ENCODE results near the gene ARHGEF40. TPM values are rescaled to one million over a fixed set of nuclear protein-coding genes. Genes with fewer than 3 reads are reported as not detected.
"Not testable (repeated sequence)": the region's sequence is repeated elsewhere in the genome, so short reads cannot be mapped to it uniquely, and the experiment has no call there.

ARHGEF40 gene
- total RNA-seq, 1 donor from 2014 or later: 1.4 TPM

DNA sequence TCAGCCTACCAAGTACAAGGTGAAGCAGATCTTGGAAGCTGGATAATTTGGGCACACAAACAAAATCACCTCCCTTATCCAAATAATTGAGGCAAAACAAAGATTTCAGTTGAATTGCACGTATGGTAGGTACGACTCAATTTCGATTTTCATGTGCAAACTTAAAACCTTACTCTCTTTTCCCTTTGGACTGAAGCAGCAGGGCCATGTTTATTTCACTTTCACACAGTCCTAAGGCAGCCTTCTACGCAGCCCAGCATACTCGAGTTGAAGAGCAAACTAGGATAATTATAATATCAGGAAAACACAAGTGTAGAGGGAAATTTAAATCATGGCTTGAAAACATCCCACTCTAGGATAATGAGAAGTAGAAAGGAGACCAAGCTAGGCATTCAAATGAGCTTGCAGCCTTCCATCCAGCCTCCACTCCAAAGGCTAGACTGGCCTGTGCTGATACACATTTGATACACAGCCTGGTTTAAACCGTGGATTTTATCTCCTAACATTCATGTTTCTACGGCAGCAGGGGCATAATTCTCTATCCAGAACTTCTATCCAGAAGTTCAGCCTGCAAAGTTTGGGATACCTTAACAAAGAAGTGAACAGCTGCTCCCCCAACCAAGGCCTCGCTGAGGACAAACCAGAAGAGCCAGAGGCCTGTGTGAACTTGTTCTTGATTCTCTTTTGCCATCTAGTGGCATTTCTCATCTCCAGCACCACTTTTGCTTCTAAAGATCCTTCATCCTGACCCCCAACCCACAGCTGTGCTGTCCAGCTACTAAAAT is 30.3 kb upstream of the ARHGEF40 start:
- ChIA-PET POLR2A (no interaction called here), CTCF (interaction anchor here (0.7 to 4.4 kb wide), 7 partner anchors 8 to 65 kb away, joined by 3 to 92 read pairs (median 7); no protein-coding TSS in a partner anchor)
- DNase-seq (no peak), ATAC-seq (ENCODE audit: low read depth) (peak; percentile 62)
- no peaks in the 10 kb centered on the region for H3K36me3 Mint-ChIP-seq (ENCODE audit: low read depth)
- H3K4me1 Mint-ChIP-seq: no peaks in the 10 kb centered on the region
- H3K27me3 Mint-ChIP-seq: peaks cover 19% of the 10 kb centered on the region
- H3K4me3 Mint-ChIP-seq: no peak overlapping the region
- intact Hi-C loops (cut with micrococcal nuclease): loop anchor here (1.0 kb wide), 1 partner anchor 25 kb away; no protein-coding TSS in a partner anchor
- H3K9me3 Mint-ChIP-seq: no peaks in the 10 kb centered on the region
- TF ChIP-seq, protein P1, sequence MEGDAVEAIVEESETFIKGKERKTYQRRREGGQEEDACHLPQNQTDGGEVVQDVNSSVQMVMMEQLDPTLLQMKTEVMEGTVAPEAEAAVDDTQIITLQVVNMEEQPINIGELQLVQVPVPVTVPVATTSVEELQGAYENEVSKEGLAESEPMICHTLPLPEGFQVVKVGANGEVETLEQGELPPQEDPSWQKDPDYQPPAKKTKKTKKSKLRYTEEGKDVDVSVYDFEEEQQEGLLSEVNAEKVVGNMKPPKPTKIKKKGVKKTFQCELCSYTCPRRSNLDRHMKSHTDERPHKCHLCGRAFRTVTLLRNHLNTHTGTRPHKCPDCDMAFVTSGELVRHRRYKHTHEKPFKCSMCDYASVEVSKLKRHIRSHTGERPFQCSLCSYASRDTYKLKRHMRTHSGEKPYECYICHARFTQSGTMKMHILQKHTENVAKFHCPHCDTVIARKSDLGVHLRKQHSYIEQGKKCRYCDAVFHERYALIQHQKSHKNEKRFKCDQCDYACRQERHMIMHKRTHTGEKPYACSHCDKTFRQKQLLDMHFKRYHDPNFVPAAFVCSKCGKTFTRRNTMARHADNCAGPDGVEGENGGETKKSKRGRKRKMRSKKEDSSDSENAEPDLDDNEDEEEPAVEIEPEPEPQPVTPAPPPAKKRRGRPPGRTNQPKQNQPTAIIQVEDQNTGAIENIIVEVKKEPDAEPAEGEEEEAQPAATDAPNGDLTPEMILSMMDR (IDR thresholded peaks at IDR 0.05): no peak
- no peak overlapping the region for H3K27ac Mint-ChIP-seq

DNA sequence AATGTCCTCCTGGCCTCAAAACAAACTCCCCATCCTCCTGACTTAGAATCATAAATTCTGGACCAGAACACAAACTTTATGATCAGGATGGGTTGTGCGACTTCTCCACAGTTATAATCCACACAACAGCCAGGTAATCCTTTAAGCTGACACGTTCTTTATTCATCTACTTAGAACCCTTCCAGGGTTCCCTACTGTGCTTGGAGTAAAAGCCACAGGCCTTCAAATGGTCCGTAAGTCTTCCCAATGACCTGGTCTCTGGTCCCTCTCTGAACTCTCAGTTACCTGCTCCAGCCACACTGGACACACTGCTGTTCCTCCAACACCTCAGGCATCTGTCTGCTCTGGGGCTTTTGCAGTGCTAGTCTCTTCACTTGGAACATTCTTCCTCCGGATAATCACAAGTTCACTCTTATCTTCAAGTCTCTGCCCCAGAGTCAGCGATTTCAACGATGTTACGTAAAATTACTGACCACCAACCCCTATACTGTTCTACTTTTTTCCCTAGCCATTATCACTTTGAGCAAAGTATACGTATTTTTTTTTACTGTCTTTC is 29.7 kb upstream of the ARHGEF40 start:
- no peak overlapping the region for H3K4me3 Mint-ChIP-seq
- TF ChIP-seq, protein P1 (IDR thresholded peaks at IDR 0.05): no peak
- no peaks in the 10 kb centered on the region for H3K9me3 Mint-ChIP-seq
- intact Hi-C loops (cut with micrococcal nuclease): loop anchor here (1.0 kb wide), 1 partner anchor 26 kb away; no protein-coding TSS in a partner anchor
- DNase-seq (no peak), ATAC-seq (ENCODE audit: low read depth) (no peak)
- no peaks in the 10 kb centered on the region for H3K36me3 Mint-ChIP-seq (ENCODE audit: low read depth)
- H3K27ac Mint-ChIP-seq: no peak overlapping the region
- POLR2A ChIA-PET: no interaction called here
- H3K4me1 Mint-ChIP-seq: no peaks in the 10 kb centered on the region
- H3K27me3 Mint-ChIP-seq: peaks cover 21% of the 10 kb centered on the region
- CTCF ChIA-PET: interaction anchor here (0.7 to 4.4 kb wide), 7 partner anchors 9 to 64 kb away, joined by 3 to 92 read pairs (median 7); no protein-coding TSS in a partner anchor

DNA sequence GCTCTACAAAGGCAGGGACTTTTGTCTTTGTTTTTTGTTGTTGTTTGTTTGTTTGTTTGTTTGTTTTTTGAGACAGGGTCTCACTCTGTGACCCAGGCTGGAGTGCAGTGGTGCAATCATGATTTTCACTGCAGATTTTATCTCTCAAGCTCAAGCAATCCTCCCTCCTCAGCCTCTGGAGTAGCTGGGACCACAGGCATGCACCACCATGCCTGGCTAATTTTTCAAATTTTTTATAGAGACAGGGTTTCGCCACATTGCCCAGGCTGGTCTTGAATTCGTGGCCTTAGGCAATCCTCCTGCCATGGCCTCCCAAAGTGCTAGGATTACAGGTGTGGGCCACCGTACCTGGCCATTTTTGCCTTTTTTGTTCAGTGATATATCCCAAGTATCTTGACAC is 29.2 kb upstream of the ARHGEF40 start:
- H3K27ac Mint-ChIP-seq; H3K4me3 Mint-ChIP-seq; H3K9me3 Mint-ChIP-seq; POLR2A ChIA-PET; DNase-seq; ATAC-seq (ENCODE audit: low read depth); H3K4me1 Mint-ChIP-seq; H3K36me3 Mint-ChIP-seq (ENCODE audit: low read depth): not testable (repeated sequence)
- CTCF ChIA-PET: interaction anchor here (0.7 to 4.4 kb wide), 6 partner anchors 9 to 64 kb away, joined by 3 to 92 read pairs (median 7); no protein-coding TSS in a partner anchor
- intact Hi-C loops (cut with micrococcal nuclease): loop anchor here (1.0 kb wide), 1 partner anchor 27 kb away; no protein-coding TSS in a partner anchor
- peaks cover 24% of the 10 kb centered on the region for H3K27me3 Mint-ChIP-seq

DNA sequence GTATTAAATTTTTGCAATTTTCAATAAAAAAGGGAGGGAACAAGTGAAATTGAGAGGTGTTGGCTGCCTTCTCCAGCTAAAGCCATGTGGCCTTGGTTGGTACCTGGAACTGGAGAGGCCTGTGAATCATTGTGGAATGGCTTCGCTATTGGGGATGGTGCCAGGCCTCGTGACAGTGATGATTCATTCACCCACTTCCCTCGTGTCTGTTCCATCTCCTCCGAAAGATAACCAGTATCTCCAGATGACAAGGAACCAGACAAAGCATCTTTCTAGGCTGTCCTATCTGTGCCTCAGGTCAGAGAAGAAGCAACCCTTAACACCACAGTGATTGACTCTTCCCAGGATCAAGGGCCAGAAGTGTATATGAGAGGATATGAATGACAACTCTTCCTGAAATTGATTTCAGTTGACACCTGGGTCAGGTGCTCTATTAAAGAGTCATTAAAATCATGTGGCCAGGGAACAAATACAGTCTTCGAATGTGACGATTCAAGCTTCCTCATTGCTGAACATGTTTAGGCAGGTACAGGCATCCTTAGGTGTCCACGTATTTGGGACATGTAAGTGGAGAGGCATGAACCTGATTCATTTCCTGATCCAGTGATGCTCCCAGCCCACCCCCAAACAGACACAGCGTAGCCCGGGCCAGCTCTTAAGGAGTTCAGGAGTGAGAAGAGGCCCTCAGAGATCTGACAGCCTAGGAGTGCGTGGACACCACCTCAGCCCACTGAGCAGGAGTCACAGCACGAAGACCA is 28.2 kb upstream of the ARHGEF40 start, which contains the start of gene RNASE7:
Gene RNASE7 (plus strand): TSS at position 687 of the 758 bp plus-strand sequence. CDS start 631 bp downstream, outside the sequence.
- no peaks in the 10 kb centered on the region for H3K4me1 Mint-ChIP-seq
- H3K27me3 Mint-ChIP-seq: peaks cover 24% of the 10 kb centered on the region
- CTCF ChIA-PET: interaction anchor here (4.4 kb wide), 1 partner anchor 26 kb away, joined by 92 read pairs; no protein-coding TSS in a partner anchor
- H3K4me3 Mint-ChIP-seq: no peak within 1 kb of the TSS
- no peaks in the 10 kb centered on the region for H3K9me3 Mint-ChIP-seq
- DNase-seq: no peak
- POLR2A ChIA-PET: no interaction called here
- ATAC-seq (ENCODE audit: low read depth): no peak
- intact Hi-C loops (cut with micrococcal nuclease): no loop called here
- H3K27ac Mint-ChIP-seq: no peak within 1 kb of the TSS
- TF ChIP-seq, protein P1 (IDR thresholded peaks at IDR 0.05): no peak
- no peaks in the 10 kb centered on the region for H3K36me3 Mint-ChIP-seq (ENCODE audit: low read depth)

DNA sequence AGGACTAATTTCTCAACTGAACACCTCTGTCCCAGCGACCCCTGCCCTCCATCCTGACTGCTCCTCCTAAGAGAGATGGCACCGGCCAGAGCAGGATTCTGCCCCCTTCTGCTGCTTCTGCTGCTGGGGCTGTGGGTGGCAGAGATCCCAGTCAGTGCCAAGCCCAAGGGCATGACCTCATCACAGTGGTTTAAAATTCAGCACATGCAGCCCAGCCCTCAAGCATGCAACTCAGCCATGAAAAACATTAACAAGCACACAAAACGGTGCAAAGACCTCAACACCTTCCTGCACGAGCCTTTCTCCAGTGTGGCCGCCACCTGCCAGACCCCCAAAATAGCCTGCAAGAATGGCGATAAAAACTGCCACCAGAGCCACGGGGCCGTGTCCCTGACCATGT is 27.2 kb upstream of the ARHGEF40 start:
- no peaks in the 10 kb centered on the region for H3K9me3 Mint-ChIP-seq
- intact Hi-C loops (cut with micrococcal nuclease): no loop called here
- H3K36me3 Mint-ChIP-seq (ENCODE audit: low read depth): no peaks in the 10 kb centered on the region
- no peak overlapping the region for H3K27ac Mint-ChIP-seq
- ATAC-seq (ENCODE audit: low read depth) (no peak), DNase-seq (no peak)
- no peaks in the 10 kb centered on the region for H3K4me1 Mint-ChIP-seq
- CTCF ChIA-PET: interaction anchor here (2.4 kb wide), 1 partner anchor 28 kb away, joined by 15 read pairs; no protein-coding TSS in a partner anchor
- H3K4me3 Mint-ChIP-seq: no peak overlapping the region
- peaks cover 24% of the 10 kb centered on the region for H3K27me3 Mint-ChIP-seq
- POLR2A ChIA-PET: no interaction called here
- TF ChIP-seq, protein P1 (IDR thresholded peaks at IDR 0.05): no peak
